DND-41 (cell line): Measurements from ENCODE around the gene ARHGEF17.

Experiments used
- ATAC-seq: fragments of 200-7000 bp; cut with Tn5 transposase; 3 replicates; pipeline ENCODE4 v1.9.1; 2021; ENCODE audit warnings: low read depth; ENCODE audit not compliant: insufficient read depth
- DNase-seq: peaks from one replicate; pipeline ENCODE4 v3.0.0-alpha.2; 2020
- H2AFZ ChIP-seq: 2 replicates; pipeline ENCODE4 v1.6.0; 2012; ENCODE audit warnings: low read depth, low read length
- H3K27ac ChIP-seq: 2 replicates; pipeline ENCODE4 v1.5.1; 2012; ENCODE audit warnings: low read length, inconsistent platforms
- H3K27me3 ChIP-seq: fragments of 200-600 bp; sonication (generic); 2 replicates; pipeline ENCODE4 v1.6.0; 2012; ENCODE audit warnings: low read length, mild to moderate bottlenecking, inconsistent platforms; ENCODE audit not compliant: insufficient read depth, poor library complexity
- H3K36me3 ChIP-seq: 2 replicates; pipeline ENCODE4 v1.5.1; 2012; ENCODE audit warnings: low read length, inconsistent platforms; ENCODE audit not compliant: insufficient read depth
- H3K4me1 ChIP-seq: 2 replicates; pipeline ENCODE4 v1.5.1; 2012; ENCODE audit warnings: mild to moderate bottlenecking, low read length; ENCODE audit not compliant: insufficient read depth
- H3K4me2 ChIP-seq: 2 replicates; pipeline ENCODE4 v1.6.0; 2012; ENCODE audit warnings: mild to moderate bottlenecking, moderate library complexity, low read length, inconsistent platforms; ENCODE audit not compliant: insufficient read depth
- H3K4me3 ChIP-seq, 2 experiments: fragments of 200-600 bp in 1 of 2; shearing (Covaris generic) in 1 of 2; 2 replicates each; pipeline ENCODE4 v1.5.1; 2012 to 2016; ENCODE audit warnings: inconsistent platforms in 2 of 2, low read length in 2 of 2, mild to moderate bottlenecking in 2 of 2, low read depth in 1 of 2, moderate library complexity in 1 of 2
- H3K79me2 ChIP-seq: 2 replicates; pipeline ENCODE4 v1.6.0; 2012; ENCODE audit warnings: low read length, inconsistent platforms; ENCODE audit not compliant: insufficient read depth
- H3K9ac ChIP-seq: 2 replicates; pipeline ENCODE4 v1.6.0; 2012; ENCODE audit warnings: low read depth, mild to moderate bottlenecking, inconsistent platforms, low read length, moderate library complexity
- H3K9me3 ChIP-seq: 2 replicates; pipeline ENCODE4 v1.5.1; 2012; ENCODE audit warnings: low read length, moderate library complexity, mild to moderate bottlenecking, inconsistent platforms; ENCODE audit not compliant: insufficient read depth, severe bottlenecking
- H4K20me1 ChIP-seq: 2 replicates; pipeline ENCODE4 v1.6.0; 2012; ENCODE audit warnings: low read length; ENCODE audit not compliant: insufficient read depth
- CTCF ChIP-seq: IDR thresholded peaks from 2 replicates; pipeline ENCODE4 v1.5.1; 2012; ENCODE audit warnings: borderline replicate concordance, low read length, moderate library complexity, mild to moderate bottlenecking; ENCODE audit not compliant: poor library complexity, severe bottlenecking; ENCODE audit errors: extremely low read depth
- EZH2 ChIP-seq: IDR thresholded peaks from 3 replicates; pipeline ENCODE4 v1.6.1; 2012; ENCODE audit warnings: borderline replicate concordance, low read depth, mild to moderate bottlenecking, moderate library complexity, low read length, inconsistent platforms; ENCODE audit not compliant: severe bottlenecking

Gene ARHGEF17

GRCh38 chr11:73372375-73372993, 64.4 kb downstream of the ARHGEF17 start:
- Histone ChIP-seq H3K9me3 (no peaks in the 10 kb centered on the region), H3K4me3 (no peak overlapping the region), H3K9ac (no peak overlapping the region), H2AFZ (no peak overlapping the region), H3K27me3 (no peaks in the 10 kb centered on the region), H3K36me3 (no peaks in the 10 kb centered on the region; the same call in 1 of the 2 replicates), H3K4me2 (no peak overlapping the region), H3K79me2 (peaks cover 13% of the 10 kb centered on the region), H3K4me1 (peaks cover 15% of the 10 kb centered on the region), H4K20me1 (peaks cover 5% of the 10 kb centered on the region; the same call in 1 of the 2 replicates), H3K27ac (no peak overlapping the region)
- ATAC-seq (no peak), DNase-seq (no peak)
- no peak for TF ChIP-seq EZH2
- peak; percentile 18 for TF ChIP-seq CTCF

- no peak for ATAC-seq
- TF ChIP-seq EZH2: no peak
- TF ChIP-seq CTCF: no peak
- H3K36me3 ChIP-seq: peaks cover under 1% of the 10 kb centered on the region; the same call in 1 of the 2 replicates
- peaks cover 32% of the 10 kb centered on the region for H3K4me1 ChIP-seq
- peaks cover 29% of the 10 kb centered on the region for H3K79me2 ChIP-seq
- H4K20me1 ChIP-seq: peaks cover 22% of the 10 kb centered on the region
- H2AFZ ChIP-seq: no peak overlapping the region
- no peaks in the 10 kb centered on the region for H3K27me3 ChIP-seq
- H3K9me3 ChIP-seq: no peaks in the 10 kb centered on the region
- H3K27ac ChIP-seq: no peak overlapping the region
- no peak overlapping the region for H3K9ac ChIP-seq
- no peak overlapping the region for H3K4me3 ChIP-seq
- no peak overlapping the region for H3K4me2 ChIP-seq
- no peak for DNase-seq
Measured at GRCh38 chr11:73374151-73374550, 66.1 kb downstream of the ARHGEF17 start.

- Histone ChIP-seq H4K20me1 (peaks cover 38% of the 10 kb centered on the region), H3K27me3 (no peaks in the 10 kb centered on the region), H3K4me3 (peak overlapping the region in 1 of 2 experiments; percentile 83; a peak in 2 of 4 replicates), H3K79me2 (peaks cover 46% of the 10 kb centered on the region), H3K9ac (peak overlapping the region; percentile 91), H2AFZ (peak overlapping the region; percentile 86), H3K9me3 (no peaks in the 10 kb centered on the region), H3K4me1 (peaks cover 40% of the 10 kb centered on the region), H3K4me2 (peak overlapping the region; percentile 93), H3K36me3 (peaks cover 11% of the 10 kb centered on the region), H3K27ac (peak overlapping the region; percentile 69)
- ATAC-seq: no peak
- DNase-seq: no peak
- TF ChIP-seq EZH2: no peak
- TF ChIP-seq CTCF: no peak
Measured at GRCh38 chr11:73375830-73376159, 67.7 kb downstream of the ARHGEF17 start.

- DNase-seq: peak; percentile 92
- ATAC-seq: peak; percentile 85
- Histone ChIP-seq H3K9me3 (no peaks in the 10 kb centered on the region), H3K36me3 (peaks cover 15% of the 10 kb centered on the region), H3K9ac (peak within 1 kb of the TSS; percentile 91), H3K79me2 (peaks cover 51% of the 10 kb centered on the region), H4K20me1 (peaks cover 43% of the 10 kb centered on the region), H2AFZ (peak within 1 kb of the TSS; percentile 87), H3K4me3 (peak within 1 kb of the TSS; percentile 83 to 93), H3K4me1 (peaks cover 40% of the 10 kb centered on the region), H3K27me3 (no peaks in the 10 kb centered on the region), H3K4me2 (peak within 1 kb of the TSS; percentile 93), H3K27ac (peak within 1 kb of the TSS; percentile 85)
- TF ChIP-seq CTCF: peak; percentile 84
- TF ChIP-seq EZH2: no peak
Measured at GRCh38 chr11:73376160-73376802, 68.2 kb downstream of the ARHGEF17 start, which contains the start of gene RELT. Gene RELT, plus strand, starts transcription at chr11:73376399. Its CDS starts 12,738 bp downstream, at chr11:73389137.
